ENCODE data around the gene ABO. TPM values are rescaled to one million over a fixed set of nuclear protein-coding genes. Genes with fewer than 3 reads are reported as not detected.

ABO gene
- total and polyA plus RNA-seq, 7 donors = 0.03 to 0.86 (median 0.51) TPM

GRCh38 chr9:133276923-133277322 lies 1.9 kb upstream of the ABO start:
- intact Hi-C loops (cut with DNase I) = loop anchor here in 1 of 2 donors (5.0 kb wide), 1 partner anchor 90 kb away; no protein-coding TSS in a partner anchor
- WGBS, 3 donors = 61 to 77% (median 66%) methylated on average over 9 of the region's 9 CpGs
- no peak overlapping the region for H3K4me3 ChIP-seq
- ATAC-seq = no peak
- H3K4me1 ChIP-seq = no peaks in the 10 kb centered on the region
- H3K27me3 ChIP-seq (ENCODE audit: insufficient read depth in 3 of 3, low read length in 2 of 3) = peaks cover 5 to 71% (median 11%) of the 10 kb centered on the region in 3 donors
- TF ChIP-seq, protein P1, sequence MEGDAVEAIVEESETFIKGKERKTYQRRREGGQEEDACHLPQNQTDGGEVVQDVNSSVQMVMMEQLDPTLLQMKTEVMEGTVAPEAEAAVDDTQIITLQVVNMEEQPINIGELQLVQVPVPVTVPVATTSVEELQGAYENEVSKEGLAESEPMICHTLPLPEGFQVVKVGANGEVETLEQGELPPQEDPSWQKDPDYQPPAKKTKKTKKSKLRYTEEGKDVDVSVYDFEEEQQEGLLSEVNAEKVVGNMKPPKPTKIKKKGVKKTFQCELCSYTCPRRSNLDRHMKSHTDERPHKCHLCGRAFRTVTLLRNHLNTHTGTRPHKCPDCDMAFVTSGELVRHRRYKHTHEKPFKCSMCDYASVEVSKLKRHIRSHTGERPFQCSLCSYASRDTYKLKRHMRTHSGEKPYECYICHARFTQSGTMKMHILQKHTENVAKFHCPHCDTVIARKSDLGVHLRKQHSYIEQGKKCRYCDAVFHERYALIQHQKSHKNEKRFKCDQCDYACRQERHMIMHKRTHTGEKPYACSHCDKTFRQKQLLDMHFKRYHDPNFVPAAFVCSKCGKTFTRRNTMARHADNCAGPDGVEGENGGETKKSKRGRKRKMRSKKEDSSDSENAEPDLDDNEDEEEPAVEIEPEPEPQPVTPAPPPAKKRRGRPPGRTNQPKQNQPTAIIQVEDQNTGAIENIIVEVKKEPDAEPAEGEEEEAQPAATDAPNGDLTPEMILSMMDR (IDR thresholded peaks at IDR 0.05) = no peak
- H3K9me3 ChIP-seq = no peaks in the 10 kb centered on the region
- no peak for DNase-seq
- no peaks in the 10 kb centered on the region for H3K36me3 ChIP-seq (ENCODE audit: insufficient read depth in 1 of 2, low read depth in 1 of 2)
- H3K27ac ChIP-seq = no peak overlapping the region

DNA sequence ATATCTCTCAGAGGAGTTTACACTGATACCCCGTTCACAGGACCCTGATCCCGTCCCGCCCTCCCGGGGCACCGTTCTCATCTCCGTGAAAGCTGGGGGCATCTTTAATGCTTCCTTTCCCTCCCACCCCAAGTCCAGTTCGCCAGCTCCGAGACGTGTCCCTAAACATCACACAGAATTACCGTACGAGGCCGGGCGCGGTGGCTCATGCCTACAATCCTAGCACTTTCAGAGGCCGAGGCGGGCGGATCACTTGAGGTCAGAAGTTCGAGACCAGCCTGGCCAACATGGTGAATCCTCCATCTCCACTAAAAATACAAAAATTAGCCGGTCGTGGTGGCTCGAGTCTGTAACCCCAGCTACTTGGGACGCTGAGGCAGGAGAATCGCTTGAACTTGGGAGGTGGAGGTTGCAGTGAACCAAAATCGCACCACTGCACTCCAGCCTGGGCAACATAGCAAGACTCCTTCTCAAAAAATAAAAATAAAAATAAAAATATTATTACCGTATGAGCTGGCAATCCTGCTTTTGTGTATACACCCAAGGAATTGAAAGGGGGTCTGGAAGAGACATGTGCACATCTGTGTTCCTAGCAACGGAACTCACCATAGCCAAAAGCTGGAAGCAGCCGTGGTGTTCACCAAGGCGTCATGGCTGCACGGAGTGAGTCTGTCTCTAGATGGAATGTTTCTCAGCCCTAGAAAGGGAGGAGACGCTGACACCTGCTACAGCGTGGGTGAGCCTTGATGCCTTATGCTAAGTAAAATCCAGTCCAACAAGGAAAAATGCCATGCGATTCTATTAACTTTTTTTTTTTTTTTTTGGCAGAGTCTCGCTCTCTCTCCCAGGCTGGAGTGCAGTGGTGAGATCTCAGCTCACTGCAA lies 1.2 kb upstream of the ABO start:
- H3K9me3 ChIP-seq = no peaks in the 10 kb centered on the region
- H3K4me1 ChIP-seq = no peaks in the 10 kb centered on the region
- no peak for DNase-seq
- peaks cover 5 to 69% (median 11%) of the 10 kb centered on the region in 3 donors for H3K27me3 ChIP-seq (ENCODE audit: insufficient read depth in 3 of 3, low read length in 2 of 3)
- peak overlapping the region; percentile 60 for H3K4me3 ChIP-seq
- peak overlapping the region; percentile 43 for H3K27ac ChIP-seq
- intact Hi-C loops (cut with DNase I) = loop anchor here in 1 of 2 donors (5.0 kb wide), 1 partner anchor 89 kb away; no protein-coding TSS in a partner anchor
- WGBS, 3 donors = 35 to 41% (median 37%) methylated on average over 27 to 33 of the region's 33 CpGs
- ATAC-seq = no peak
- TF ChIP-seq, protein P1 (IDR thresholded peaks at IDR 0.05) = no peak
- H3K36me3 ChIP-seq (ENCODE audit: insufficient read depth in 1 of 2, low read depth in 1 of 2) = no peaks in the 10 kb centered on the region

GRCh38 chr9:133274236-133275104 lies 531 bp downstream of the ABO start:
- no peaks in the 10 kb centered on the region for H3K4me1 ChIP-seq
- intact Hi-C loops (cut with DNase I) = loop anchor here in 1 of 2 donors (5.0 kb wide), 1 partner anchor 87 kb away; no protein-coding TSS in a partner anchor
- 23 to 32% (median 27%) methylated on average over 38 to 60 of the region's 60 CpGs for WGBS, 3 donors
- H3K27ac ChIP-seq = peak overlapping the region; percentile 43
- H3K36me3 ChIP-seq (ENCODE audit: insufficient read depth in 1 of 2, low read depth in 1 of 2) = no peaks in the 10 kb centered on the region
- H3K9me3 ChIP-seq = no peaks in the 10 kb centered on the region
- peaks cover 5 to 53% (median 11%) of the 10 kb centered on the region in 3 donors for H3K27me3 ChIP-seq (ENCODE audit: insufficient read depth in 3 of 3, low read length in 2 of 3)
- H3K4me3 ChIP-seq = peak overlapping the region; percentile 60
- TF ChIP-seq, protein P1 (IDR thresholded peaks at IDR 0.05) = no peak
- ATAC-seq (no peak), DNase-seq (no peak)

GRCh38 chr9:133273819-133274218 lies 1.2 kb downstream of the ABO start:
- 70 to 80% (median 72%) methylated on average over 11 of the region's 11 CpGs for WGBS, 3 donors
- no peaks in the 10 kb centered on the region for H3K36me3 ChIP-seq (ENCODE audit: insufficient read depth in 1 of 2, low read depth in 1 of 2)
- peaks cover 5 to 47% (median 11%) of the 10 kb centered on the region in 3 donors for H3K27me3 ChIP-seq (ENCODE audit: insufficient read depth in 3 of 3, low read length in 2 of 3)
- no peak overlapping the region for H3K27ac ChIP-seq
- no peak overlapping the region for H3K4me3 ChIP-seq
- TF ChIP-seq, protein P1 (IDR thresholded peaks at IDR 0.05) = no peak
- no peak for ATAC-seq
- no peaks in the 10 kb centered on the region for H3K9me3 ChIP-seq
- intact Hi-C loops (cut with DNase I) = no loop called here
- DNase-seq = no peak
- H3K4me1 ChIP-seq = no peaks in the 10 kb centered on the region
